Activated gamma-delta T cell treated with anti-CD3 and anti-CD28 coated beads, Interleukin-2, amount 50 U/mL, for 16 hours (primary cell): ENCODE measurements around the gene NAA50.

Experiments used
- DNase-seq: peaks from one replicate; pipeline ENCODE4 v3.0.0-alpha.2; 2020; ENCODE audit warnings: low read depth

Gene NAA50

GRCh38 chr3:113745756-113746547, at the start of gene NAA50:
Gene NAA50, minus strand, starts transcription at chr3:113746249. Its CDS starts 300 bp downstream, at chr3:113745949.
- peak; percentile 90 for DNase-seq

- no peak for DNase-seq
Measured at GRCh38 chr3:113795693-113796092, 49.6 kb upstream of the NAA50 start.

- DNase-seq, result no peak
Measured at GRCh38 chr3:113794526-113794925, 48.5 kb upstream of the NAA50 start.

- DNase-seq, result no peak
Measured at GRCh38 chr3:113791381-113791780, 45.3 kb upstream of the NAA50 start.

GRCh38 chr3:113783980-113784379, 37.9 kb upstream of the NAA50 start:
- DNase-seq, result no peak

- no peak for DNase-seq
Measured at GRCh38 chr3:113783463-113783862, 37.4 kb upstream of the NAA50 start.

- no peak for DNase-seq
Measured at GRCh38 chr3:113776564-113776963, 30.5 kb upstream of the NAA50 start.

GRCh38 chr3:113775516-113775915, 29.5 kb upstream of the NAA50 start:
- no peak for DNase-seq

- DNase-seq, result no peak
Measured at GRCh38 chr3:113773381-113773780, 27.3 kb upstream of the NAA50 start.

- DNase-seq, result no peak
Measured at GRCh38 chr3:113771993-113772392, 25.9 kb upstream of the NAA50 start.

GRCh38 chr3:113769551-113769950, 23.5 kb upstream of the NAA50 start:
- DNase-seq, result no peak

- no peak for DNase-seq
Measured at GRCh38 chr3:113764698-113765097, 18.6 kb upstream of the NAA50 start.

GRCh38 chr3:113758389-113759024, 12.5 kb upstream of the NAA50 start:
- DNase-seq, result no peak

GRCh38 chr3:113754494-113755159, 8.6 kb upstream of the NAA50 start:
- no peak for DNase-seq

- DNase-seq, result no peak
Measured at GRCh38 chr3:113753376-113753985, 7.4 kb upstream of the NAA50 start.

GRCh38 chr3:113751141-113751540, 5.1 kb upstream of the NAA50 start:
- no peak for DNase-seq

- no peak for DNase-seq
Measured at GRCh38 chr3:113747283-113748046, 1.4 kb upstream of the NAA50 start.

- DNase-seq, result peak; percentile 70
Measured at GRCh38 chr3:113746548-113747282, 666 bp upstream of the NAA50 start, which contains the start of gene ATP6V1A. Gene ATP6V1A, plus strand, starts transcription at chr3:113747035. Its CDS starts 31,719 bp downstream, at chr3:113778754.

- peak; percentile 70 for DNase-seq
Measured at GRCh38 chr3:113744941-113745755, 901 bp downstream of the NAA50 start.

- DNase-seq, result no peak
Measured at GRCh38 chr3:113743006-113743630, 2.9 kb downstream of the NAA50 start.
